Esophagus squamous epithelium (tissue), 5 donors: ENCODE data around the gene PHF12. TPM values are rescaled to one million over a fixed set of nuclear protein-coding genes. Genes with fewer than 3 reads are reported as not detected.
"Not testable (repeated sequence)": the region's sequence is repeated elsewhere in the genome, so short reads cannot be mapped to it uniquely, and the experiment has no call there.

ENCODE experiments used
- DNase-seq: peaks from one replicate; lab custom pipeline; 2025; lab: John Stamatoyannopoulos, UW
- H3K27ac ChIP-seq, 4 donors: fragments of 200-600 bp; sonication (generic); one replicate each; pipeline ENCODE4 v1.5.1; 2016 to 2019; ENCODE audit warnings: mild to moderate bottlenecking in 1 of 4
- H3K27me3 ChIP-seq, 4 donors: fragments of 200-600 bp; sonication (generic); 1 replicate in 3 of 4; 2 replicates in 1 of 4; pipeline versions ENCODE4 v1.5.1 to v1.6.0; 2017 to 2021; ENCODE audit warnings: antibody characterized with exemption in 1 of 4
- H3K36me3 ChIP-seq, 3 donors: fragments of 200-600 bp; sonication (generic); one replicate each; pipeline ENCODE4 v1.5.1; 2016 to 2019
- H3K4me1 ChIP-seq, 3 donors: fragments of 200-600 bp; sonication (generic); one replicate each; pipeline ENCODE4 v1.5.1; 2017 to 2019
- H3K4me3 ChIP-seq, 4 donors: fragments of 200-600 bp; sonication (generic); 1 replicate in 3 of 4; 2 replicates in 1 of 4; pipeline ENCODE4 v1.5.1; 2016 to 2019; ENCODE audit warnings: mild to moderate bottlenecking in 2 of 4, moderate library complexity in 1 of 4
- H3K9me3 ChIP-seq, 3 donors: fragments of 200-600 bp; sonication (generic); one replicate each; pipeline ENCODE4 v1.5.1; 2016 to 2019
- POLR2A ChIP-seq, 4 donors: fragments of 450-650 bp; IDR thresholded peaks; one replicate each; pipeline ENCODE4 v1.6.1; 2017; ENCODE audit warnings: antibody characterized with exemption in 4 of 4, mild to moderate bottlenecking in 4 of 4, moderate library complexity in 3 of 4
- WGBS, 2 donors: methylation state at CpG; one replicate each; pipeline ENCODE4 v1.1.5; 2018; 5-methylcytosine and 5-hydroxymethylcytosine counted together
- intact Hi-C: fragments of 100-400 bp; cut with DNase I; formaldehyde crosslinking; loops from one replicate; pipeline ENCODE4 v1.15.0; 2022
- total RNA-seq, 4 donors: library from RNA; depleted of rRNA; stranded (reverse); fragments of >200 nt; gene quantifications; one replicate each; pipeline ENCODE4 v1.1.0, GENCODE V29; 2016
- TF ChIP-seq, protein P1 (sequence below), 6 experiments: fragments of 450-650 bp in 4 of 6; fragments of 200-600 bp in 2 of 6; sonication (generic) in 2 of 6; IDR thresholded peaks; one replicate each; pipeline ENCODE4 v1.5.1; 2016 to 2019; ENCODE audit warnings: antibody characterized with exemption in 6 of 6, mild to moderate bottlenecking in 4 of 6, moderate library complexity in 4 of 6
- donor health status: DM: yes; HTN: yes; CAD: no.

PHF12 gene
- total RNA-seq, 4 donors from 2014 or later = 13.0 to 35.6 (median 18.8) TPM

DNA sequence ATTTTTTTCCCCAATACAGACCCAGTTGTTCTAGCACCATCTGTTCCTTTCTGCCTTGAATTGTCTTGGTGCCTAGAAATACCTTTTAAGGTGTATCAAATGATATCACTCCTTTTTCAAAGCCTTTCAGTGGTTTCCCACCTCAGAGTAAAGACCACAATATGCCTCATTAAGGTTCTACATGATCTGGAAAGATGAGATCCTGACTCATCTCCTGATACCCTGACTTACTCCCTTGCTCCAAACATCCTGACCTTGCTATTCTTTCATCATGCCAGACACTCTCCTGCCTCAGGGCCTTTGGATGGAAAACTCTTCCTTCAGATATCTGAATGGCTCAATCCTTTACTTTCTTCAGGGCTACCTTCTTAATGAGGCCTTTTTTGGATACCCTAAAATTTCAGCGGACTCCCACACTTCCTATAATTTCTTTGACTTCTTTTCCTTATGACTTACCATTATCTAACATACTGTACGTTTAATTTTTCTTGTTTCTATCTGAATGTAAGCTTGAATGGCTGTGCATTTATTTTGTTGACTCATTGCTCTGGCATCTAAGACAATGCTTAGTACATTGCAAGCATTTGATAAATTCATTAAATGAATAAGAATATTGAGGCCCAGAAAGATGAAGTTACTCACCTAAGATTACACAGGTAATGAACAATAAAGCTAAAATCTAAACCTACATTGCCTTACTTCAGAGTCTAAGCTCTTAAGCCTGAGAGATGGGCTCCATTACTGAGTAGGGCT is 73.0 kb downstream of the PHF12 start:
- intact Hi-C loops = no loop called here
- Histone ChIP-seq H3K4me1 (peaks cover 0 to 19% (median 0%) of the 10 kb centered on the region in 3 donors), H3K27ac (no peak overlapping the region), H3K4me3 (no peak overlapping the region), H3K36me3 (peaks cover 26 to 60% (median 49%) of the 10 kb centered on the region in 3 donors), H3K9me3 (no peaks in the 10 kb centered on the region), H3K27me3 (no peaks in the 10 kb centered on the region)
- TF ChIP-seq, protein P1, sequence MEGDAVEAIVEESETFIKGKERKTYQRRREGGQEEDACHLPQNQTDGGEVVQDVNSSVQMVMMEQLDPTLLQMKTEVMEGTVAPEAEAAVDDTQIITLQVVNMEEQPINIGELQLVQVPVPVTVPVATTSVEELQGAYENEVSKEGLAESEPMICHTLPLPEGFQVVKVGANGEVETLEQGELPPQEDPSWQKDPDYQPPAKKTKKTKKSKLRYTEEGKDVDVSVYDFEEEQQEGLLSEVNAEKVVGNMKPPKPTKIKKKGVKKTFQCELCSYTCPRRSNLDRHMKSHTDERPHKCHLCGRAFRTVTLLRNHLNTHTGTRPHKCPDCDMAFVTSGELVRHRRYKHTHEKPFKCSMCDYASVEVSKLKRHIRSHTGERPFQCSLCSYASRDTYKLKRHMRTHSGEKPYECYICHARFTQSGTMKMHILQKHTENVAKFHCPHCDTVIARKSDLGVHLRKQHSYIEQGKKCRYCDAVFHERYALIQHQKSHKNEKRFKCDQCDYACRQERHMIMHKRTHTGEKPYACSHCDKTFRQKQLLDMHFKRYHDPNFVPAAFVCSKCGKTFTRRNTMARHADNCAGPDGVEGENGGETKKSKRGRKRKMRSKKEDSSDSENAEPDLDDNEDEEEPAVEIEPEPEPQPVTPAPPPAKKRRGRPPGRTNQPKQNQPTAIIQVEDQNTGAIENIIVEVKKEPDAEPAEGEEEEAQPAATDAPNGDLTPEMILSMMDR (IDR thresholded peaks at IDR 0.05) = no peak
- no peak for TF ChIP-seq POLR2A (IDR thresholded peaks at IDR 0.05)
- WGBS, 2 donors = 60 to 81% methylated on average over 2 of the region's 2 CpGs
- DNase-seq = no peak

DNA sequence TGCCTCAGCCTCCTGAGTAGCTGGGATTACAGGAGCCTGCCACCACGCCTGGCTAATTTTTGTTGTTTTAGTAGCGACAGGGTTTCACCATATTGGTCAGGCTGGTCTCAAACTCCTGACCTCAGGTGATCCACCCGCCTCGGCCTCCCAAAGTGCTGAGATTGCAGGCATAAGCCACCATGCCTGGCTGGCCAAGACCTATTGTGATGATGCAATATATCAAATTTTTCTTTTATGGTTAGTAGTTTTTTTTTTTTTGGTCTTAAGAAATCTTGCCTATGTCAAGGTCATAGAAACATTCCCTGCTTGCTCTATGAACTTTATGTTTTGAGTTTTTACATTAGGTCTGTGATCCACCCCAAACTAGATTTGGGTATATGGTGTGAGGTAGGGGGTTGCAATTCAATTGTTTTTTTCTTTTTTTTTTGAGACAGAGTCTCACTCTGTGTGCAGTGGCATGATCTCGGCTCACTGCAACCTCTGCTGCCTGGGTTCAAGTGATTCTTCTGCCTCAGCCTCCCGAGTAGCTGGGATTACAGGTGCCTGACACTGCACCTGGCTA is 74.1 kb downstream of the PHF12 start:
- H3K27me3 ChIP-seq, H3K4me3 ChIP-seq, DNase-seq, H3K9me3 ChIP-seq, H3K27ac ChIP-seq, intact Hi-C loops: not testable (repeated sequence)
- WGBS, 2 donors = 86 to 96% methylated on average over 5 to 6 of the region's 6 CpGs
- peaks cover 17 to 49% (median 38%) of the 10 kb centered on the region in 3 donors for H3K36me3 ChIP-seq
- H3K4me1 ChIP-seq = peaks cover 0 to 19% (median 0%) of the 10 kb centered on the region in 3 donors

DNA sequence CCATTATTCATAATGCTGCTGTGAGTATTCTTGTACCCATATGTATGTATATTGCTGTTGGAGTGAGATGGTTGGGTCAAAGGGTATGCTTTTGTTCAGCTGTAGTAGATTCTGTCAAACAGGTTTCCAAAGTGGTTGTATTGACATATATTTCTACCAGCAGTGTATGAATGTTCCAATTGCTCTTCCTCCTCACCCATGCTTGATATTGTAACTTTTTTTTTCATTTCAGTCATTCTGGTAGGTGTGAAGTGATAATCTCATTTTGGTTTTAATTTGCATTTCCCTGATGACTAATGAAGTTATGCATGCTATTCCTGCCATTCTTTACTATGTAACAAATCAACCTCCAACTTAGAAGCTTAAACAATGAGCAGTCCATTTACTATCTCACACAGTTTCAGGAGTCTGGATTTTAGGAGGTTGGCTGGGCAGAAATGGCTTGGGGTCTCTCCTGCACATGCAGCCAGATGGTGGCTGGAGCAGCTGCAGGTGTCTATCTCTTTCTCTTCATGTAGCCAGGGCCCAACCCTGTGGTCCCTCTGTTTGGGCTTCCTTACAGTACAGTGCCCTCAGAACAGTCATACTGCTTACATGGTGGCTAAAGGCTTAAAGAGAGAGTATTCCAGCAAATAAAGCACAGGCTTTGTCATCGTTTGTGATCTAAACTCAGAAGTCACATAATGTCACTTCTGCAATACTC is 75.3 kb downstream of the PHF12 start:
- DNase-seq = no peak
- WGBS, 2 donors = 19 to 50% methylated on average over 1 of the region's 1 CpG

DNA sequence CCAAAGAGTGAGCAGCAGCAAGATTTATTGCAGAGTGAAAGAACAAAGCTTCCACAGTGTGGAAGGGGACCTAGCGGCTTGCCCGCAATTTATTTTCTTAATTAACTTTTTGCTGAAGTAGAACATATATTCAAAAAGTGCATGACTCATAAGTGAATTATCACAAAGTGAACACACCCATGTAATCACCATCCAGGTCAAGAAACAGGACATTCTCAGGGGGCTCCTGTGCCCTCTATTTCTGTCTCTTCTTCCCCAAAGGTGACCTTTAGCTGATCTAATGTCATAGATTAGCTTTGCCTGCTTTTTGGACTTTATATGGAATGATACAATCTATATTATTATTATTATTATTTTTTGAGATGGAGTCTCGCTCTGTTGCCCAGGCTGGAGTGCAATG is 76.6 kb downstream of the PHF12 start:
- peaks cover 1 to 24% (median 13%) of the 10 kb centered on the region in 3 donors for H3K36me3 ChIP-seq
- H3K27me3 ChIP-seq = no peaks in the 10 kb centered on the region
- intact Hi-C loops = no loop called here
- peaks cover 0 to 26% (median 0%) of the 10 kb centered on the region in 3 donors for H3K4me1 ChIP-seq
- no peaks in the 10 kb centered on the region for H3K9me3 ChIP-seq
- H3K27ac ChIP-seq = no peak overlapping the region
- no peak overlapping the region for H3K4me3 ChIP-seq
- 82 to 90% methylated on average over 3 of the region's 3 CpGs for WGBS, 2 donors
- TF ChIP-seq, protein P1 (IDR thresholded peaks at IDR 0.05) = no peak
- no peak for TF ChIP-seq POLR2A (IDR thresholded peaks at IDR 0.05)
- no peak for DNase-seq

More for the DNA sequence above, 75.3 kb downstream of the PHF12 start:
- no peak for TF ChIP-seq POLR2A (IDR thresholded peaks at IDR 0.05)
- TF ChIP-seq, protein P1 (IDR thresholded peaks at IDR 0.05) = no peak
- H3K4me1 ChIP-seq = peaks cover 0 to 24% (median 0%) of the 10 kb centered on the region in 3 donors
- no peaks in the 10 kb centered on the region for H3K9me3 ChIP-seq
- peaks cover 5 to 37% (median 26%) of the 10 kb centered on the region in 3 donors for H3K36me3 ChIP-seq
- no peak overlapping the region for H3K27ac ChIP-seq
- intact Hi-C loops = no loop called here
- no peaks in the 10 kb centered on the region for H3K27me3 ChIP-seq
- no peak overlapping the region for H3K4me3 ChIP-seq

DNA sequence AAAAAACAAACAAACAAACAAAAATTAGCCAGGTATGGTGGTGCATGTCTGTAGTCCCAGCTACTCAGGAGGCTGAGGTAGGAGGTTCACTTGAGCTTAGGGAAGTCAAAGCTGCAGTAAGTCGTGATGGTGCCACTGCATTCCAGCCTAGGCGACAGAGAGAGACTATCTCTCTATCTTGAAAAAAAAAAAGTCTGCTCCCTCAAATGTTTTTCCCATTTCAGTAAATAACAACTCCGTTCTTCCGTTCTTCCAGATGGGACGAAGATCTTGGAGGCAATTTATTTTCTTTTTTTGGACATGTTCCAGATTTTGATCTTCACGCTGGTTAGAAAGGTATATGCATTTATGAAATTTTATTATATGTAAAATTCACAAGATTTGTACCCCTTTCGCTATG is 77.5 kb downstream of the PHF12 start:
- DNase-seq = no peak
- no peaks in the 10 kb centered on the region for H3K27me3 ChIP-seq
- intact Hi-C loops = no loop called here
- H3K4me3 ChIP-seq = no peak overlapping the region
- 87 to 91% methylated on average over 7 of the region's 7 CpGs for WGBS, 2 donors
- peaks cover 0 to 15% (median 5%) of the 10 kb centered on the region in 3 donors for H3K36me3 ChIP-seq
- TF ChIP-seq, protein P1 (IDR thresholded peaks at IDR 0.05) = no peak
- TF ChIP-seq POLR2A (IDR thresholded peaks at IDR 0.05) = no peak
- H3K4me1 ChIP-seq = peaks cover 0 to 26% (median 0%) of the 10 kb centered on the region in 3 donors
- H3K27ac ChIP-seq = no peak overlapping the region
- H3K9me3 ChIP-seq = no peaks in the 10 kb centered on the region
